Right lobe of liver (tissue), 4 donors: ENCODE data around the gene COX17.
A peak's percentile ranks its signal among the peaks of the same experiment; 100 is the strongest.

ENCODE experiments used
- POLR2A ChIP-seq: fragments of 450-650 bp; IDR thresholded peaks from one replicate; pipeline ENCODE4 v1.6.1; 2017; ENCODE audit warnings: antibody characterized with exemption, mild to moderate bottlenecking
- TF ChIP-seq, protein P1 (sequence below), 4 donors: fragments of 200-600 bp in 3 of 4; fragments of 450-650 bp in 1 of 4; IDR thresholded peaks; one replicate each; pipeline versions ENCODE4 v1.5.1 to v1.8.0; 2016 to 2022; ENCODE audit warnings: antibody characterized with exemption in 4 of 4, mild to moderate bottlenecking in 2 of 4
- donor health status: DM: no; HTN: no; CAD: no.
- donor health status: DM: no; HTN: no; CAD: no.
- donor health status: DM: no; HTN: yes; CAD: no.

DNA sequence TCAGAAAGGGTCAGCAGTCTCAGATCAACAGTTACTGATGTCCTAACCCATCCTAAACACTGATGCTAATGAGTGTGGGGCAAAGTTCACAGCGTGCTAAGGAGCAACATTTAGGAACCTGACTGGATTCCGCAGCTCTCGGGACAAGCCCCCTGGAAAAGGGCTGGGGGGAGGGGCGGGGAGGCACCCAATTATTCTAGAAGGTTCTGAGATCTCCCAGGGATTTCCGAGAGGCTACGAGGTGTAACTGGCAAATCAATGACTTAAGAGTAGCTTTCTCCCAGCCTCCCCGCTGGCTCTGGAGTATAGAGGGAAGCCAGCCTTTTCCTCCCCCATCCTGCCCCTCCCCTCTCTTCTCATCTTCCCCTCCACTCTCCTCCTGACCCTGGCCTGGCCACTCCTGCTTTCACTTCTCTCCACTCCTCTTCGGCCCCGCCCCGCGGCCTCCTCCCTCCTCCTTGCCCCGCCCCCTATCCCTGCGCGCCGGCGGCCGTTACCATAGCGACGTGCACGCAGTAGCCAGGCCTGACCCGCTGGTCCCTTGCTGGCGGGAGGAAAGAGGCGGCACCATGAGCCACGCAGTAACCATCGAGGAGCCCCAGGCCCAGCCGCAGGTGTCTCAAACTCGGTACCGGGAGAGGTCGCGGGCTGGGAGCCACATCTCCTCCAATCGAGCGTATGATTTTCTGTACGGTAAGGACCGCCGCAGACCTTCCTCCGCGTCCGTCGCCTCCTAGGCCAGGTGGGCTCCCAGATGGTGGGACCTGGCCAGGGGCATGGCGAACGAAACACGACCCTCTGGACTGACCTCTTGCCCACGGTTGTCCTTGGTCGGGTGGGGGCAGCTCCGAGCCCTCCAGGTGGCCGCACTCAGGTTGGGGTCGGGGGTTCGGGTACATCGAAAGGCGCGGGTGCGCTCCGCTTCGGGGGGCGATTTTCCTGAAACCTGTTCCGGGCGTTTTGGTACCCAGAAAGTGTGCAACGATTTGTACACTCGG, 25.6 kb upstream of the COX17 start, which contains the start of gene CFAP91:
- peak; percentile 3 for TF ChIP-seq POLR2A
- TF ChIP-seq, protein P1, sequence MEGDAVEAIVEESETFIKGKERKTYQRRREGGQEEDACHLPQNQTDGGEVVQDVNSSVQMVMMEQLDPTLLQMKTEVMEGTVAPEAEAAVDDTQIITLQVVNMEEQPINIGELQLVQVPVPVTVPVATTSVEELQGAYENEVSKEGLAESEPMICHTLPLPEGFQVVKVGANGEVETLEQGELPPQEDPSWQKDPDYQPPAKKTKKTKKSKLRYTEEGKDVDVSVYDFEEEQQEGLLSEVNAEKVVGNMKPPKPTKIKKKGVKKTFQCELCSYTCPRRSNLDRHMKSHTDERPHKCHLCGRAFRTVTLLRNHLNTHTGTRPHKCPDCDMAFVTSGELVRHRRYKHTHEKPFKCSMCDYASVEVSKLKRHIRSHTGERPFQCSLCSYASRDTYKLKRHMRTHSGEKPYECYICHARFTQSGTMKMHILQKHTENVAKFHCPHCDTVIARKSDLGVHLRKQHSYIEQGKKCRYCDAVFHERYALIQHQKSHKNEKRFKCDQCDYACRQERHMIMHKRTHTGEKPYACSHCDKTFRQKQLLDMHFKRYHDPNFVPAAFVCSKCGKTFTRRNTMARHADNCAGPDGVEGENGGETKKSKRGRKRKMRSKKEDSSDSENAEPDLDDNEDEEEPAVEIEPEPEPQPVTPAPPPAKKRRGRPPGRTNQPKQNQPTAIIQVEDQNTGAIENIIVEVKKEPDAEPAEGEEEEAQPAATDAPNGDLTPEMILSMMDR (IDR thresholded peaks at IDR 0.05): no peak
